Right lobe of liver (tissue), 6 donors: ENCODE data around the gene SLC25A15. TPM values are rescaled to one million over a fixed set of nuclear protein-coding genes. Genes with fewer than 3 reads are reported as not detected.

Experiments used
- ATAC-seq, 4 donors: fragments of 200-7000 bp; cut with Tn5 transposase; one replicate each; pipeline ENCODE4 v1.9.1; 2020; ENCODE audit warnings: mild to moderate bottlenecking in 4 of 4, moderate library complexity in 4 of 4
- DNase-seq, 3 donors: peaks; one replicate each; pipeline ENCODE4 v3.0.0-alpha.2; 2020
- H3K27ac ChIP-seq, 3 donors: fragments of 200-600 bp; one replicate each; pipeline ENCODE4 v1.8.0; 2022
- H3K27me3 ChIP-seq, 2 donors: fragments of 200-600 bp; one replicate each; pipeline ENCODE4 v1.8.0; 2022
- H3K36me3 ChIP-seq, 4 donors: fragments of 200-600 bp; sonication (generic) in 1 of 4; one replicate each; pipeline versions ENCODE4 v1.5.1 to v1.8.0; 2017 to 2022; ENCODE audit warnings: control low read depth in 1 of 4
- H3K4me1 ChIP-seq, 4 donors: fragments of 200-600 bp; sonication (generic) in 1 of 4; one replicate each; pipeline versions ENCODE4 v1.5.1 to v1.8.0; 2017 to 2022; ENCODE audit warnings: control low read depth in 1 of 4
- H3K4me3 ChIP-seq, 3 donors: fragments of 200-600 bp; one replicate each; pipeline ENCODE4 v1.8.0; 2022
- H3K9me3 ChIP-seq, 4 donors: fragments of 200-600 bp; sonication (generic) in 1 of 4; one replicate each; pipeline versions ENCODE4 v1.5.1 to v1.8.0; 2017 to 2022; ENCODE audit warnings: control low read depth in 1 of 4
- CTCF ChIP-seq, 4 donors: fragments of 200-600 bp in 3 of 4; fragments of 450-650 bp in 1 of 4; IDR thresholded peaks; one replicate each; pipeline versions ENCODE4 v1.5.1 to v1.8.0; 2016 to 2022; ENCODE audit warnings: antibody characterized with exemption in 4 of 4, mild to moderate bottlenecking in 2 of 4
- POLR2A ChIP-seq: fragments of 450-650 bp; IDR thresholded peaks from one replicate; pipeline ENCODE4 v1.6.1; 2017; ENCODE audit warnings: antibody characterized with exemption, mild to moderate bottlenecking
- WGBS: methylation state at CpG from one replicate; pipeline ENCODE4 v1.1.6; 2018; ENCODE audit warnings: low coverage, low lambda C conversion rate; ENCODE audit not compliant: insufficient coverage; ENCODE audit errors: missing lambda C conversion rate; 5-methylcytosine and 5-hydroxymethylcytosine counted together
- intact Hi-C, 2 donors: fragments of 100-400 bp; cut with DNase I; formaldehyde crosslinking; loops; one replicate each; pipeline versions ENCODE4 v1.11.2 to v1.14.1; 2022
- total RNA-seq, 6 experiments: library from RNA; depleted of rRNA in 2 of 6; stranded (reverse); fragments of >200 nt in 2 of 6; fragmentation: NEBNext Ultra II Directional in 3 of 6; extraction: Animal tissue kit (Norgen Biotek cat#: 25700) in 3 of 6; gene quantifications; one replicate each; pipeline versions ENCODE4 v1.1.0 to v1.2.4, GENCODE V29; 2016 to 2023
- donor health status: DM: no; HTN: yes; CAD: no.
- donor health status: DM: no; HTN: no; CAD: no.
- donor health status: DM: no; HTN: no; CAD: no.
- donor health status: DM: no; HTN: yes; CAD: no.
- donor health status: DM: no; HTN: yes; CAD: no.

Gene SLC25A15
- total RNA-seq, 6 experiments from 2014 or later = 28.0 to 168 (median 79.9) TPM

GRCh38 chr13:40790154-40790616 is 774 bp downstream of the SLC25A15 start:
- Histone ChIP-seq H3K36me3 (peaks cover 0 to 10% (median 0%) of the 10 kb centered on the region in 4 donors), H3K9me3 (no peaks in the 10 kb centered on the region), H3K27me3 (no peaks in the 10 kb centered on the region), H3K27ac (peak overlapping the region; percentile 94 to 100 (median 100)), H3K4me3 (peak overlapping the region; percentile 64 to 69 (median 66)), H3K4me1 (peaks cover 0 to 49% (median 18%) of the 10 kb centered on the region in 4 donors)
- DNase-seq (no peak), ATAC-seq (no peak)
- intact Hi-C loops = no loop called here
- TF ChIP-seq POLR2A = no peak
- no peak for TF ChIP-seq CTCF (IDR thresholded peaks at IDR 0.05)
- 10% methylated on average over 6 of the region's 9 CpGs for WGBS

DNA sequence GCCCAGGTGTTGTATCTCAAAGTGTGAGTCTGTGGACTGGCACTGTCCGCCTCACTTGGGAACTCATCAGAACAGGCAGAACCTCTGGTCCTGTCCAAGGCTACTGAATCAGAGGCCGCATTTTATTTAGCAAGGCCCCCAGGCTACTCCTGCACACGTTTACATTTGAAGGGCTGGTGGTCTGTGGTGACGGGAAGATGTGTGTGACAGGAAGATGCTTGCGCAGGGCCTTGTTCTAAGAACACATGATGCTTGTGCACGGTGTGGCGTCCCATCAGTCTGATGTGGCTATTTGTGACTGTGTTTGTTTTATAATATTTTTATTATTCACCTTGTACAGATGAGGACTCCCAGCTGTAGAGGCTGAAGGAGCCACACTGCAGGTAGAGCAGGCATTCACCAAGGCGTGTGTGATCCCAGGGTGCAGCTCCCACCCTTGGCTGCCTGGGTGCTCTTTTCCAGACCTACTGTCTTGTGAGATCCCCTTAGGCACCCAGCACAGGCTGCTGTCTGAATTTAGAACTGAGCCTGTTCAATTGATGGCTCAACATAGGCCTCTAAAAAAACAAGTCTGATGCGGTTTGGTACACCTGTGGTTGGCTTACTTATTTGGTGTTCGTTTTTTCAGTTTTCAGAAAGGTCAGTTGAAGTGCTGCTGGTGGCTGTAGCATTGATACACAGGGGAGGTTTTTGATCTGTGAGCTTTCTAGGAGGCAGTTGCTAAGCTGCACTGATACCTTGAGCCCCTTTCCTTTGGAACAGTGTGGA is 3.1 kb downstream of the SLC25A15 start:
- Histone ChIP-seq H3K36me3 (peaks cover 0 to 10% (median 0%) of the 10 kb centered on the region in 4 donors), H3K9me3 (no peaks in the 10 kb centered on the region), H3K27me3 (no peaks in the 10 kb centered on the region), H3K27ac (peak overlapping the region; percentile 70 to 100 (median 100)), H3K4me3 (no peak overlapping the region), H3K4me1 (peaks cover 0 to 42% (median 11%) of the 10 kb centered on the region in 4 donors)
- WGBS = 89% methylated on average over 7 of the region's 10 CpGs
- ATAC-seq (no peak), DNase-seq (no peak)
- intact Hi-C loops = no loop called here
- TF ChIP-seq CTCF (IDR thresholded peaks at IDR 0.05) (no peak), POLR2A (no peak)

GRCh38 chr13:40793339-40793738 is 3.9 kb downstream of the SLC25A15 start:
- DNase-seq (no peak), ATAC-seq (peak; percentile 4 to 40 (median 23))
- peaks cover 0 to 51% (median 14%) of the 10 kb centered on the region in 4 donors for H3K4me1 ChIP-seq
- H3K27me3 ChIP-seq = no peaks in the 10 kb centered on the region
- H3K27ac ChIP-seq = peak overlapping the region; percentile 70 to 100 (median 100)
- H3K4me3 ChIP-seq = no peak overlapping the region
- TF ChIP-seq CTCF (IDR thresholded peaks at IDR 0.05) (peak in 1 of 4 donors; percentile 21), POLR2A (peak; percentile 32)
- H3K9me3 ChIP-seq = no peaks in the 10 kb centered on the region
- intact Hi-C loops = no loop called here
- 25% methylated on average over 3 of the region's 3 CpGs for WGBS
- peaks cover 0 to 10% (median 0%) of the 10 kb centered on the region in 4 donors for H3K36me3 ChIP-seq

GRCh38 chr13:40794414-40795368 is 5.3 kb downstream of the SLC25A15 start:
- Histone ChIP-seq H3K4me1 (peaks cover 0 to 65% (median 18%) of the 10 kb centered on the region in 4 donors), H3K9me3 (no peaks in the 10 kb centered on the region), H3K36me3 (peaks cover 0 to 19% (median under 1%) of the 10 kb centered on the region in 4 donors), H3K27me3 (no peaks in the 10 kb centered on the region), H3K4me3 (peak overlapping the region in 1 of 3 donors; percentile 22), H3K27ac (peak overlapping the region; percentile 70 to 100 (median 100))
- 18% methylated on average over 6 of the region's 13 CpGs for WGBS
- ATAC-seq = peak; percentile 63 to 80 (median 66)
- intact Hi-C loops = no loop called here
- DNase-seq = peak; percentile 73 to 91 (median 86)
- TF ChIP-seq CTCF (IDR thresholded peaks at IDR 0.05) (no peak), POLR2A (no peak)
